Neural cell (in vitro differentiated cells): ENCODE results near the gene PPIE. TPM values are rescaled to one million over a fixed set of nuclear protein-coding genes. Genes with fewer than 3 reads are reported as not detected.
"Not testable (repeated sequence)": the region's sequence is repeated elsewhere in the genome, so short reads cannot be mapped to it uniquely, and the experiment has no call there.

ENCODE experiments used
- H2AFZ ChIP-seq: fragments of 200-600, 300-800 bp; sonication (generic), shearing (Covaris generic); 2 replicates; pipeline ENCODE4 v1.6.0; 2014; ENCODE audit warnings: low read depth, mild to moderate bottlenecking, antibody characterized with exemption, low read length, moderate library complexity
- H3F3A ChIP-seq: fragments of 200-600 bp; shearing (Covaris generic); 2 replicates; pipeline ENCODE4 v1.6.1; 2016; ENCODE audit warnings: mild to moderate bottlenecking, moderate library complexity, mixed read lengths, antibody characterized with exemption, low read length; ENCODE audit not compliant: insufficient read depth, poor library complexity, severe bottlenecking
- H3K27ac ChIP-seq: fragments of 200-600, 300-800 bp; sonication (generic), shearing (Covaris generic); 2 replicates; pipeline ENCODE4 v1.5.1; 2014; ENCODE audit warnings: mild to moderate bottlenecking, low read length, moderate library complexity
- H3K27me3 ChIP-seq: fragments of 300-800, 200-600 bp; sonication (generic), shearing (Covaris generic); 2 replicates; pipeline ENCODE4 v1.6.0; 2014; ENCODE audit warnings: mild to moderate bottlenecking, low read depth, low read length, moderate library complexity; ENCODE audit not compliant: insufficient read depth
- H3K36me3 ChIP-seq: fragments of 300-800, 200-600 bp; sonication (generic), shearing (Covaris generic); 2 replicates; pipeline ENCODE4 v1.5.1; 2014; ENCODE audit warnings: mild to moderate bottlenecking, antibody characterized with exemption, low read length, moderate library complexity; ENCODE audit not compliant: insufficient read depth
- H3K4me2 ChIP-seq: fragments of 300-800, 200-600 bp; sonication (generic), shearing (Covaris generic); 2 replicates; pipeline ENCODE4 v1.6.0; 2014; ENCODE audit warnings: mild to moderate bottlenecking, low read length
- H3K4me3 ChIP-seq: fragments of 300-800, 200-600 bp; sonication (generic), shearing (Covaris generic); 2 replicates; pipeline ENCODE4 v1.5.1; 2014; ENCODE audit warnings: mild to moderate bottlenecking, low read length, moderate library complexity
- H3K79me2 ChIP-seq: fragments of 200-600 bp; shearing (Covaris generic); replicated peaks from 2 replicates; pipeline ENCODE4 v1.6.0; 2014; ENCODE audit warnings: mild to moderate bottlenecking, low read length, moderate library complexity; ENCODE audit not compliant: insufficient read depth
- H3K9ac ChIP-seq: fragments of 300-800, 200-600 bp; sonication (generic), shearing (Covaris generic); 2 replicates; pipeline ENCODE4 v1.6.1; 2016; ENCODE audit warnings: mild to moderate bottlenecking, low read length, mixed read lengths
- H3K9me2 ChIP-seq: fragments of 200-600 bp; shearing (Covaris generic); 2 replicates; pipeline ENCODE4 v1.6.1; 2016; ENCODE audit warnings: mild to moderate bottlenecking, low read length, mixed read lengths; ENCODE audit not compliant: insufficient read depth
- H3K9me3 ChIP-seq: fragments of 200-600, 300-800 bp; sonication (generic), shearing (Covaris generic); 2 replicates; pipeline ENCODE4 v1.6.1; 2016; ENCODE audit warnings: mild to moderate bottlenecking, mixed run types, low read length, moderate library complexity, mixed read lengths
- H4K20me1 ChIP-seq: fragments of 200-600 bp; shearing (Covaris generic); 2 replicates; pipeline ENCODE4 v1.6.1; 2016; ENCODE audit warnings: mild to moderate bottlenecking, mixed run types; ENCODE audit not compliant: insufficient read depth
- EZH2 ChIP-seq: fragments of 200-600, 300-800 bp; shearing (Covaris generic), sonication (generic); IDR thresholded peaks from 2 replicates; pipeline ENCODE4 v1.6.1; 2014; ENCODE audit warnings: antibody characterized with exemption, low read length, borderline replicate concordance, mild to moderate bottlenecking; ENCODE audit not compliant: insufficient read depth, poor library complexity, severe bottlenecking
- MXI1 ChIP-seq: fragments of 450-650 bp; conservative IDR thresholded peaks from 2 replicates; pipeline ENCODE4 v1.6.1; 2014; ENCODE audit warnings: antibody characterized with exemption, mild to moderate bottlenecking; ENCODE audit not compliant: poor library complexity, severe bottlenecking
- RAD21 ChIP-seq: fragments of 450-650 bp; conservative IDR thresholded peaks from 2 replicates; pipeline ENCODE4 v1.6.1; 2014; ENCODE audit warnings: antibody characterized with exemption, mild to moderate bottlenecking, moderate library complexity
- SMC3 ChIP-seq: fragments of 450-650 bp; conservative IDR thresholded peaks from 2 replicates; pipeline ENCODE4 v1.6.1; 2014; ENCODE audit warnings: antibody characterized with exemption, mild to moderate bottlenecking, moderate library complexity; ENCODE audit not compliant: poor library complexity
- TAF1 ChIP-seq: IDR thresholded peaks from 2 replicates; pipeline ENCODE4 v1.6.1; 2012; ENCODE audit warnings: low read depth
- polyA plus RNA-seq: library from polyadenylated mRNA; depleted of rRNA; stranded (reverse); fragments of >200 nt; gene quantifications from 2 replicates; pipeline ENCODE4 v1.2.3, GENCODE V29; 2014
- TF ChIP-seq, protein P1 (sequence below): IDR thresholded peaks from 2 replicates; pipeline ENCODE4 v1.6.1; 2012; ENCODE audit warnings: borderline replicate concordance

PPIE gene
- polyA plus RNA-seq, 1 donor from 2014 or later = 55.9 TPM

DNA sequence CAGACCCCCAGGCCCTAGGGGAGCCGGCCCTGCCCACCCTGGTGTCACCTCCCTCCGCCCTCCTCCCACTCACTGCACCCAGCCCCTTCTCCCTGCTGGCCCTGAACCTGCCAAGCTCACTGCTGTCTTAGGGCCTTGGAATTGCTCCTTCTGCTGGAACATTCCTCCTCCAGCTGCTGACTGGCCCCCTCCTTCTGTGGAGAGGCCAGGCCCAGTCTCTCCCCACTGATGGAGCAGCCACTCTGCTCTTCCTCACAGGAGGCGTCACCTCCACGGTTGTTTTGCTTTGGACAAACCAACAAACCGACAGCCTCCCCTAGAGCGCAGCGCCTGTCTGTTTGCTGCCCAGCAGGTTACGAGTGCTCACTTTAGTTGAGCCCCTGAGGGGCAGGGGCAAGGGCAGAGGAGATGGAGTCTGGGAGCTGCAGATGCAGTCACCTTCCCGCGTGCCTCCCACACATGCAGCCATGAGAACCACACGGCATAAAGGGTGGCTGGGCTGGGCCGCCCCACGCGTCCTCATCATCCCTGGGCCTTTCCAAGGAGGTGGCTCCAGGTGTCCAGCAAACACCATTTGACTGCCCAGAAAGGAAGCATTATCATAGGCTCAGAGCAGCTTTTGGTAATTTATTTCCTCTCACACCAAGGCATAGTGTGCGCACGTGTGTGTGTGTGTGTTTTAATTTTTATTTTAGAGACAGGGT is 23.0 kb downstream of the PPIE start:
- no peaks in the 10 kb centered on the region for H3F3A ChIP-seq
- no peak overlapping the region for H3K4me2 ChIP-seq
- no peak overlapping the region for H3K4me3 ChIP-seq
- no peaks in the 10 kb centered on the region for H4K20me1 ChIP-seq
- no peak overlapping the region for H2AFZ ChIP-seq
- H3K9ac ChIP-seq = no peak overlapping the region
- TF ChIP-seq MXI1 (no peak), EZH2 (no peak), SMC3 (no peak), TAF1 (no peak), RAD21 (no peak)
- TF ChIP-seq, protein P1, sequence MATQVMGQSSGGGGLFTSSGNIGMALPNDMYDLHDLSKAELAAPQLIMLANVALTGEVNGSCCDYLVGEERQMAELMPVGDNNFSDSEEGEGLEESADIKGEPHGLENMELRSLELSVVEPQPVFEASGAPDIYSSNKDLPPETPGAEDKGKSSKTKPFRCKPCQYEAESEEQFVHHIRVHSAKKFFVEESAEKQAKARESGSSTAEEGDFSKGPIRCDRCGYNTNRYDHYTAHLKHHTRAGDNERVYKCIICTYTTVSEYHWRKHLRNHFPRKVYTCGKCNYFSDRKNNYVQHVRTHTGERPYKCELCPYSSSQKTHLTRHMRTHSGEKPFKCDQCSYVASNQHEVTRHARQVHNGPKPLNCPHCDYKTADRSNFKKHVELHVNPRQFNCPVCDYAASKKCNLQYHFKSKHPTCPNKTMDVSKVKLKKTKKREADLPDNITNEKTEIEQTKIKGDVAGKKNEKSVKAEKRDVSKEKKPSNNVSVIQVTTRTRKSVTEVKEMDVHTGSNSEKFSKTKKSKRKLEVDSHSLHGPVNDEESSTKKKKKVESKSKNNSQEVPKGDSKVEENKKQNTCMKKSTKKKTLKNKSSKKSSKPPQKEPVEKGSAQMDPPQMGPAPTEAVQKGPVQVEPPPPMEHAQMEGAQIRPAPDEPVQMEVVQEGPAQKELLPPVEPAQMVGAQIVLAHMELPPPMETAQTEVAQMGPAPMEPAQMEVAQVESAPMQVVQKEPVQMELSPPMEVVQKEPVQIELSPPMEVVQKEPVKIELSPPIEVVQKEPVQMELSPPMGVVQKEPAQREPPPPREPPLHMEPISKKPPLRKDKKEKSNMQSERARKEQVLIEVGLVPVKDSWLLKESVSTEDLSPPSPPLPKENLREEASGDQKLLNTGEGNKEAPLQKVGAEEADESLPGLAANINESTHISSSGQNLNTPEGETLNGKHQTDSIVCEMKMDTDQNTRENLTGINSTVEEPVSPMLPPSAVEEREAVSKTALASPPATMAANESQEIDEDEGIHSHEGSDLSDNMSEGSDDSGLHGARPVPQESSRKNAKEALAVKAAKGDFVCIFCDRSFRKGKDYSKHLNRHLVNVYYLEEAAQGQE = no peak
- no peaks in the 10 kb centered on the region for H3K27me3 ChIP-seq
- no peaks in the 10 kb centered on the region for H3K9me3 ChIP-seq
- H3K9me2 ChIP-seq = no peaks in the 10 kb centered on the region
- no peaks in the 10 kb centered on the region for H3K36me3 ChIP-seq
- no peak overlapping the region for H3K27ac ChIP-seq
- no peaks in the 10 kb centered on the region for H3K79me2 ChIP-seq

DNA sequence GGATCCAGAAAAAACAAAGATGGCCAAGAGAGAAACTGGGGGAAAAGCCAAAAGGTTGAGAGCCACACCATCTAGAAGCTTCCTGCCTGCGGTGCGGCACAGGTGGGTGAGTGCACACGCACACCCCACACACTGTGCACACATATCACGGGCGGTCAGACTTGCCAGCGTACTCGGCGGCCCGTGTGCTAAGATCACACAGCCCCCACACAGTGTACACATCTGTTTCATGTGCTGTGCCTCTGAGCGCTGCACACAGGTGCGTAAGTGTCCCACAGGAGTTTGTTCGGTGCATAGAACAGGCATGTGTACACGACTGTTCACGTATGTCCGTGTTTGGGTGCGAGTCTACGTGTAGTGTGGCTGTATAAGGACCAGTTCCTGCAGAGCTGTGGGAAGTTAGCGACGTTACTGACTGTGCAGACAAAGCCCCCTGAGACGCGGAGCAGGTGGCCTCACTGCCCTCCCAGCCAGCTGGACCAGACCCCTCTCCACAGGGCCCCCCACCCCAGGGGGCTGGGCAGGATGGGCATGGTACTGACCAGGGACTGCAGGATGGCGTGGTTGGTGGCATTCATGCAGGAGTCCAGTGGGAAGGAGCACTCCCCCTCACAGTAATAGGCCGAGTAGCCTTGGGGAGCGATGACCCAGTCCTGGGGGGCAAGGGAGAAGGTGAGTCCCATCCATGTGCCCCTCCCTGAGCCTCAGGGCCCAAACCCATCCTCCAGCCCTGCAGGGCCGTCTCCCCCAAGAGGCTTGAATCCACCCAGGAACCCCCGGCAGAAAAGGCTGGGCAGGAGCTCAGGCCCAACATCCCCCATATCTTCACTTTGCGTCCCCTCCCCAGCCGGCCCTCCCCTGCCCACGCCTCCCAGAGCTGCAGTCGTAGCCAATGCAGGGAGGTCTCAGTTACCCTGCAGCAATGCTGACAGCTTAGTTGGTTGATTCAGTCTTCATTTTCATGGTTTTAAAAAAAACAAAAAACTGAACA is 24.2 kb downstream of the PPIE start:
- H2AFZ ChIP-seq = no peak overlapping the region
- no peak overlapping the region for H3K27ac ChIP-seq
- no peak overlapping the region for H3K4me3 ChIP-seq
- no peaks in the 10 kb centered on the region for H3K36me3 ChIP-seq
- no peak for TF ChIP-seq EZH2
- H3F3A ChIP-seq = no peaks in the 10 kb centered on the region
- H3K79me2 ChIP-seq = no peaks in the 10 kb centered on the region
- no peaks in the 10 kb centered on the region for H3K9me3 ChIP-seq
- H4K20me1 ChIP-seq = no peaks in the 10 kb centered on the region
- H3K4me2 ChIP-seq = no peak overlapping the region
- no peaks in the 10 kb centered on the region for H3K27me3 ChIP-seq
- no peaks in the 10 kb centered on the region for H3K9me2 ChIP-seq
- no peak overlapping the region for H3K9ac ChIP-seq

DNA sequence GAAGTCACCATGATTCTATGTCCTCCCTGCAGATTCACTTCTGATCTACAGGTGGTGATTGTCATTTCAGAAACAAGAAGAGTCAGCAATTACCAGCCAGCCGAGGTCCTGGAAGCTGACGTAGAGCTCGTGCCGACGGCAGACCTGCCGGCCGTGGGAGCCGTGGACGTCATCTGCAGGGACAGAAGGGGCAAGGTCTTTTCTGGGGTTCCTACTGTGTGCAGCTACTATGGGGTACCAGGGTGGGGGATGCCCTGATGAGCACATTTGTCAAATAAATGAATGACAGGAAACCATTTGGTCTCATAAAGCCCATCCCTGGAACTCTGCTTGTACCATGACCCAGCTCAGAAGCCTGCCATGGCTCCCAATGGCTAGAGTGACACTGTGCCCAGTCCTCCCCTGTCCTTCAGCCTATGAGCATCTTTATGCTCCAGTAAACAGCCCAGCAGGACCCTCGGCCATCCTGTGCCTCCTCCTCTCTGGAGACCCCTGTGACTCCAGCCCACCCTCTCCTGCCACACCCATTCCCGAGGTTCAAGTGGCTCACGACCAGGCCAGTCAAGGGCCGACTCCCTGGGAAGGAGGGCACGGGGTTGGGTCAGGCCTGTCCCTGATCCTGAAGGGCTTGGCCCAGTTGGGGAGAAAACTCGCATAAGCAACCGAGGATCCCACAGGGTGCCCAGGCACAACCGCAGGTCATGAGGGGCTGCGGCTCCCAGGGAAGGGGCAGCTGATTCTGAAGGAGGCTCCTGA is 25.1 kb downstream of the PPIE start:
- not testable (repeated sequence) for H2AFZ ChIP-seq, H3K4me2 ChIP-seq, H3K9me2 ChIP-seq, H3F3A ChIP-seq, H3K9me3 ChIP-seq, H3K27me3 ChIP-seq, H4K20me1 ChIP-seq, H3K36me3 ChIP-seq, H3K4me3 ChIP-seq, H3K9ac ChIP-seq, H3K27ac ChIP-seq, H3K79me2 ChIP-seq

DNA sequence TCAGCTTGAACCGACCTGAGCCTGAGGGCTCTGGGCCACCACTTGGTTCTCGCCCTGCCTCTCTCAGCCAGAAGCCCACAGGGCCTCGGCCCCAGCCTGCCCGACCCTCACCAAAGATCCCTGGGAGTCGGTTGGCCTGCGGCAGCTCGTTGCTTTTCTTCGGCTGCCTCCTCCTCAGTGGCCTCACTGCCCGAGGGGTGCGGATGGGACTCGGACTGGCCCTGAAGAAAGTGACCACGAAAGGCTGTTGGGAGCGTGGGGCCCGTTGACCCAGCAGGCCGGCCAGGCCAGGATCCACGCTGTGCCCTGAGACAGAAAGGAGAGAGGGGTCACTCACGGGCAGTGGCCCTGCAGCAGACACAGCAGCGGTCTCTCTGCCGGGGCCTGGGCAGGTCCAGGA is 25.8 kb downstream of the PPIE start:
- H3K4me2 ChIP-seq, H3K27ac ChIP-seq, H3K4me3 ChIP-seq, H2AFZ ChIP-seq, H3K27me3 ChIP-seq, H3K36me3 ChIP-seq, H3K9me3 ChIP-seq, H3K79me2 ChIP-seq, H3K9me2 ChIP-seq, H4K20me1 ChIP-seq, H3K9ac ChIP-seq, H3F3A ChIP-seq: not testable (repeated sequence)

DNA sequence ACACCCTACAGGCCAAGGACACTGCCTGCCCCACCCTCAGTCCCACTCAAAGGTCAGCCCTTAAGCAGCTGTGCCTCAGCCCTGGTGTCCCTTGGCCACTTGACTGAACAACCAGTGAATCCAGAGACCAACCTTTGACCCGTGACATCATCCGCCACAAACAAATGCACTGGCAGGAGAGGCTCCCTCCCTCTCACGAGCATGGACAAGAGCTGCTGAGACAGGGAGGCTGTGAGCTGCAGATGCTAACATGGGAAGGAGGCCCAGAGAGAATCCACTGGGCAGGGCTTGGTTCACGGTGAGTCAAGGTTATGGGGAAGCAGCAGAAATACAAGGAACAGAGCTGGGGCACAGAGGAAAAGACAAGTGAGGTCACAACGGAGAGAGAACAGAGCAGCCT is 27.8 kb downstream of the PPIE start:
- not testable (repeated sequence) for H3K4me3 ChIP-seq, H3K9me3 ChIP-seq, H3K27ac ChIP-seq, H3K9ac ChIP-seq, H3K36me3 ChIP-seq, H2AFZ ChIP-seq, H3K79me2 ChIP-seq, H3K9me2 ChIP-seq, H3K4me2 ChIP-seq, H3F3A ChIP-seq, H3K27me3 ChIP-seq, H4K20me1 ChIP-seq
